Stimulated activated CD8-positive, alpha-beta memory T cell treated with anti-CD3 and anti-CD28 coated beads, Interleukin-4, amount 100 ng/mL, for 1 hour (primary cell): Measurements from ENCODE around the gene KDM2B.

Experiments used
- DNase-seq, 2 donors: peaks; one replicate each; pipeline ENCODE4 v3.0.0-alpha.2; 2020; ENCODE audit warnings: low read depth in 2 of 2, low spot score in 1 of 2

Gene KDM2B

DNA sequence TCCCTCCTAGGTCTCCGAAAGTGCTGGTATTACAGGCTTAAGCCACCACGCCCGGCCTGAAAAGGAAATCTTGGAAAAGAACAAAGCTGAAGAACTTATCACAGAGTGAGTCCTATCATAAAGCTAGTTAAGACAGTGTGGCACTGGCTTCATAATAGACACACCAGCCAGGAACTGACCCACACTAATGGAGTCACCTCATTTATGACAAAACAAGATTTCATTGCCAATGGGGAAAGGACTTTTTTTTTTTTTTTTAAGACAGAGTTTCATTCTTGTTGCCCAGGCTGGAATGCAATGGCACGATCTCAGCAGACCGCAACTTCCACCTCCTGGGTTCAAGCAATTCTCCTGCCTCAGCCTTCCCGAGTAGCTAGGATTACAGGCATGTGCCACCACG, 15.7 kb downstream of the KDM2B start:
- DNase-seq, result no peak

DNA sequence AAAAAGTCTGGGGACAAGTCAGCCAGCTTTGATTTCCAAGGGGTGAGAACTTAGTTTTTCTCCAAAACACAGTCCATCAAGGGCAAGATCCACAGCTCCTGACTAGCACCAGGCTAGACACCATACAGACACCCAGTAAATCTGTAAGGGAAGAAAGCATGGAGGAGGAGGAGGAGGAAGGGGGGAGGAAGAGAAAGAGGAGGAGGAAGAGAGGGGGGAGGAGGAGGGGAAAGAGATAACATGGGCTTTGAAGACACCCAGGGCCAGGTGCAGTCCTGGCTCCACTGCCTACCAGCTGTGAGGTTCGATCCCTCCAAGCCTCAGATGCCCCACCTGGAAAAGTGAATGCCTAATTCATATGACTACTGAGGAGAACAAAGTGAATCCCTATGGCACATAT, 18.3 kb downstream of the KDM2B start:
- DNase-seq, result no peak

DNA sequence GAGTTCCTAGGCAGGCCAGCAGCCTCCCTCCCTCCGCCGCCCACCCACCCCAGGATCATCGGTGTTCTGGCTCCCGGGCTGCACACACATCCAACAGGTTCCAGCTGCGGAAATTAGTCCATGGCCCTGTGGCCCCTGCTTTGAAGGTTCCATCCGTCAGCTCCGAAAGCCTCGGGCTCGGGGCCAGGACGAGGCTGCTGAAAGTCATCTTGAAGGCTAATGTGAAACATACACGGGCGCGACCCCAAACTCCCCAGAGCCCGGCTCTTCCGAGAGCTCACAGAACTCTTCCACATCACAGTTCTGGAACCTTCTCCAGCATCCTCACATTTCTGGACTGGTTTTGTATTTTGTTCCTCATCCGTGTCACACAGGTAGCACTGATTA, 19.8 kb downstream of the KDM2B start:
- DNase-seq, result no peak

DNA sequence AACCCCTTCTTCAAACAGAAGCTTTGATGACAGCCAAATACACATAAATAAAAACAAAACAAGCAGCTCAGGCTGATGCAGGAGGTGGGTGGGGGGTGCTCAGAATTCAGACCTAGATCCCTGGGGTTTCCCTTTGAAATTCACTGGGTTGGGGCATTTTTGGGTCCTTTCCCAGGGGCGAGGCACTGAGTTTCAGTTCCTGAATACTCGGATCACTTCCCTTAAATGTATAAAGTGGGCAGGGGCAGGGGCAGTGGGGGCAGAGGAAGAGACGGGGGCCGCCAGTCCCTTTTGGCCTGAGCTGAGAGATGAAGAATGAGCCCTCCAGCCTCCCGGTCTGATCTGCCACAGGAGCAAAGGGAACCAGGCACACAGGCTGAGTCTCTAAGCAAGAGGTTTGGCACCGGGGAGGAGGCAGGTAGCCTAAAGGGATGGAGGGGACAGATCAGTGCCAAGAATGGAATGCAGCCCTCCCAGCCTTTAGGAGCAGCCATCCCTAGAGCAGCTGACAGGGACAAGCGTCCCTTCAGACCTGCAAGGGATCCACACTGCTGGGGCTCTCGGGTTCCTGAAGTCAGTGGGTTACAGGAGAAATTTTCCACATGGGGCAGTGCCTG, 20.3 kb downstream of the KDM2B start:
- no peak for DNase-seq

DNA sequence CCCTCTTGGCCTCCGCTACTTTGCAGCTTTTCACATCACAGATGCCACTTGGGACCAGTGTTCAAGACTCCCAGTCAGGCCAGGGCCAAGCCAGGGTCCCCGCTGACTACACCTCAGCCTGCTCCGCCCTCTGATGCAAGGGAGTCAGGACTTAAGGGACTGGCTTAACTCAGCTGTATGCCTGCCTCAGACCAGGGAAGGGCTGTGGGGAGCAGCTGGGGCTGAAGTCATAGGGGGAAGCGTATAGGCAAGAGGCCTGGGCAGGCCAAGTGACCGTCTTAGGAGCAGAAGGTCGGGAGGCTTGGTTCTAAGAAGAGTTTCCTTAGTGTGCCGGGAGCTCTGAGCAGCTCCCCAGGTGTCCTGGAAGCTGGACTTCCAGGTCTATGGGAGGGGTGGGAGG, 21.9 kb downstream of the KDM2B start:
- DNase-seq, result no peak

DNA sequence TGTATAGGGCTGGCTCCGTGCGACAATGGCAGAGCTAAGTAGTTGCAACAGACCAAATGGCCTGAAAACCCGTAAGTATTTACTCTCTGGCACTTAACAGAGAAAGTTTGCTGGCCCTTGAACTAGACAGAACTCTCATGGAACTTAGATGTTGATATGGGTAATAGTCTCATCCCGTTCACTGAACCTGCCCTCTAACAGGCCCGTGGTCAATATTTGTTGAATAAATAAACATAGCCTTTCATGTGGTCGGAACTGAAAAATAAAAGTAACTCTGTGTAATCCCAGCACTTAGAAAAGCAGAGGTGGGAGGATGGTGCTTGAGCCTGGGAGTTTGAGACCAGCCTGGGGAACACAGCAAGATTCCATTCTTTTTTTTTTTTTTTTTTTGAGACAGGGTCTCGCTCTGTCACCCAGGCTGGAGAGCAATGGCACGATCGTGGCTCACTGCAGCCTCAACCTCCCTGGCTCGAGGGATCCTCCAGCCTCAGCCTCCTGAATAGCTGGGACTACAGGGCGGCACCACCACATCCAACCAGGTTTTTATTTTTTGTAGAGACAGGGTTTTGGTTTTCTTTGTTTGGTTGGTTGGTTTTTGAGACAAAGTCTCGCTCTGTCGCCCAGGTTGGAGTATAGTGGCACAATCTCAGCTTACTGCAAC, 29.7 kb downstream of the KDM2B start:
- DNase-seq, result no peak

DNA sequence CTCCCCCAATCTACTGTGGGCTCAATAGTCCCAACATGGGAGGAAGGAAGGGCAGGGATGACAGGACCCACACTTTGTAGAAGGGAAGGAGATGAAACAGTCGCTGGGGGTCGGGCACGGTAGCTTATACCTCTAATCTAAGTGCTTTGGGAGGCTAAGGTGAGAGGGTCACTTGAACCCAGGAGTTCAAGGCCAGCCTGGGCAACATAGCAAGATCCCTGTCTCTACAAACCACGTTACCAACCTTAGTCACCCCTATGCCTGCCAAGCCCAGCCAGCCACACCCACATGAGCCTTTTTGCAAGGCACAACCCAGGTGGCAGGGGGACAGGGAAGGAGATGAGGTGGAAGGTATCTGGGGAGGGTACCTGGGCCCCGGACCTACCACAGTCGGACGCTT, 31.7 kb downstream of the KDM2B start:
- no peak for DNase-seq

DNA sequence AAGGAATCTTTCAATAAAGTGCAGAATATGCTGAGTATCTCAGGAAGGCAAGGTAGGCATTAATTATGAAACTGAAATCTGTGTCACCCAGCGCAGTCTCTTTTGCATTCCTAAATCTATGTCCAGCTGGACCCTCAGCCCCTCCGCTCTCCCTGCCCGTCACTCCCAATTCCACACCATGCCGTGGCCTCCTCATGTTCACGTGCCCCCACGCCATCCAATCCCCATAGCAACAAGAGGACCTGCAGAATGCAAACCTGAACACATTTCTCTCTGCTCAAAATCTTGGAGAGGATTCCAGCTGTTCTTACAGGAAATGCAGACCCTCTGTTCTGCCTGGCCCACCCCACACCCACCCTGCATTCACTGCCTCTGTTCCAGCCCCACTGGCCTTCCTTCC, 35.3 kb downstream of the KDM2B start:
- no peak for DNase-seq

DNA sequence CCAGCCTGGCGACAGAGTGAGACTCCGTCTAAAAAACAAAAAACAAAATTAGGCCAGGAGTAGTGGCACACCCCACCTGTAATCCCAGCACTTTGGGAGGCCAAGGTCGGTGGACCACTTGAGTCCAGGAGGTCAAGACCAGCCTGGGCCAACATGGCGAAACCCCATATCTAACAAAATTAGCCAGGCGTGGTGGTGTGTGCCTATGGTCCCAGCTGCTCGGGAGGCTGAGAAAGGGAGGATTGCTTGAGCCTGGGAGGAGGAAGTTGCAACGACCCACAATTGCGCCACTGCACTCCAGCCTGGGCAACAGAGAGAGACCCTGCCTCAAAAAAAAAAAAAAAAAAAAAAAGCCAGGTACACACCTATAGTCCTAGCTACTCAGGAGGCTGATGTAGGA, 37.0 kb downstream of the KDM2B start:
- no peak for DNase-seq

DNA sequence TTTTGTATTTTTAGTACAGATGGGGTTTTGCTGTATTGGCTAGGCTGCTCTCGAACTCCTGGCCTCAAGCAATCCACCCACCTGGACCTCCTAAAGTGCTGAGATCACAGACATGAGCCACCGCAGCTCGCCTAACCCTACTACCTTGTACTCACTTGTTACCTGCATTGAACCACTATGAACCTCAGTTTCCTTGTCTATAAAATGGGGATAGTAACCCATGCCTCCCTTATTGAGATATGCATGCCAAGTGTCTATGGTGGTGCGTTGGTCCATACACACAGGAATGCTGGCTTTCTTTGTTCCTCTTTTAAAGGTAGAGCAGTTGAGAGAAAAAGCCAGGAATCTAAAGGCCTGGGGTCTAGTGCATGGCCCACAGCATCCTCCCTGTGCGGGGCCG, 40.9 kb downstream of the KDM2B start:
- DNase-seq, result no peak

DNA sequence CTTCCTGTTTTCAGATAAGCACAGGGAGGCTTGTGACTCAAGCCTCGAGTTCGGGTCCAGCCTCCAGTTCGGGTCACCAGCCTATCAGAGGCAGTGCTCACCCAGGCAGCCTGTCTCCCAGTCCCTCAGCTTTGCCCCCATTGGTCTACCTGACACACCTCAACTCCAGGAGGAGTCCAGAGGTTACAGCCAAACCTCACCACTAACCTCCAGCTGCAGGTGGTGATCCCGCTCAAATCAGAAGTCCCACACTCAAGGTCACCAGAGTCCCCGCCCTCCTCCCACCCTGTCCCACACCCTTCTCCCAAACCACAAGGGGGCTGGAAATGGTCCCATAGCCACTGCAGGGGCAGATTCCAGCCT, 42.1 kb downstream of the KDM2B start:
- DNase-seq, result no peak

DNA sequence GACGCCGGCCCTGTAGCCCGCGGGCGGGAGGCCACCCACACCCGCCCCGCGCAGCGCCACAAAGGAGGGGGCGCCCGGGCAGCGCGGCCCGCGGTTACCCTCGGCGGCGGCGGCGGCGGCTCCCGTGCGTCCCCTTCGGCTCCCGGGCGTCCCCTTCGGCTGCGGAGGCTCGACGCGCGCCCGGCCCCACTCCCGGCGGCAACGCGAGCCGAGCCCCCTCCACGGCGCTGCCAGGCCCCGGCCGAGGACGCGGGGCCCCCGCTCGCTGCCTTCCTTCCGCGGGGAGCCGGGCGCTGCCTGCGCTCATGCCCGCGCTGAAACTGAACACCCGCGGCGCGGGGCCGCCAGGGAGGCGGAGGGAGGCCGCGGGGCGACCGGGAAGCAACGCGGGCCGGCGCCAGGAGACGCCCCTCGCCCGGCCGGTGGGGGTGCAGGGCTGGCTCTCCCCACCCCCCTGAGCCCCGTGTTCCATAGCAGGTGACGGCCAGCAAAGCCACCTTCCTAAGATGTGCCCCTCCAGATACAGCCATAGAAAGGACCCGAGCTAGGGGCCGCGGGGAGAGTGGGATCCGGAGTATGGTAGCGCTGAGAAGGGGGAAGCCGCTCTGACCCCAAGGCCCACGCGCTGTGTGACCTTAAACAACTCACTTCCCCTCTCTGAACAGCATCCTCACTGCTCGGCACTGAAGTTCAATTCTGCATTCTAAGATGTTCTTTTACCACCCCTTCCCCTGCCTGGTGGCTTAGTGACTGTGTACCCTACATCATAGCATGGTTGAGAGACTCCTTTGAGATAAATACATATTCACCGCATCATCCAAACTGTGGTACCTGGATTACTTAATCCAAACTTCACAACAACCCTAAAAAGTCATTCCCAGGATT, 42.8 kb downstream of the KDM2B start:
- DNase-seq, result no peak

DNA sequence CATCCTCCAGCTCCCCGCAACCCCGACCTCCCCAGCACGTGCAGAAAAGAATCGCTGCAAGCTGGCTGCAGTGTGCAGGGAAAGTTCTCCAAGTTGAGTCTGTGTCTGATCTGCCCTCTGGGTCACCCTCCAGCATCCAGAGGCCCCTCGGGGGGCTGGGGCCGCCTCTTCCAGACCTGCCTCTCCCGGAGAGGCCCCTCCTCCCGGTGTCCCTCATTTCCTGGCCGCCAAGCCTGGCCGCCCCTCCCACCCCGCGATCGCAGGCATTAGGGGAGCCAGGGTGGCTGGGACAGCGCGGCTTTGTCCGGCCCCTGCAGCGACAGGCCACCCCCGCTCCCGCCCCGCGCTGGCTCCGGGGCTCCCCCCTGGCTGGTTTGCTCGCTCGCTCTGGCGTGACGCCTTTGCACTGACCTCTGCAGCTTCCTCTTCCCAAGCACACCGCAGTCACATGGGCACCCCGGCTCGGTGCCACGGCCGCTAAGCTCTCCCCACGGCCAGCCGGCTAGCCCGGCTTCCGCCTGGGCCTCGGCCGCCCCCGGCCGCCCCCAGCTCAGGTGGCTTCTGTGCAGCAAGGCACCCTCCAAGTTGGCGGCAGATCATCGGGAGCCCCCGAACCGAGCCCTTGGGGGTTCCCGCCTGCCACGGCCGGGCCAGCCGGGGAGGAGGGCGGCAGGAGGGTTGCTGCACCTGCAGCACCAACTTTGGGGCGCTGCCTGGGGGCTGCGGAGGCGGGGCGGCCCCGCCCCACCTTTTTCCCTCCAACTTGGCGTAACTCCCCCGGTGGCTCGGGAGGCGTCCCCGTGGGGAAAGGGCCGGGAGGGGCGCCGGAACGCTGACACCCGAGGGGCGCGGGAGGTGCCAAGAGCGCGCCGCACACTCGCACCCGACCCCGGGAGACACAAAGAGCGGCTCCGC, 43.7 kb downstream of the KDM2B start:
- no peak for DNase-seq

DNA sequence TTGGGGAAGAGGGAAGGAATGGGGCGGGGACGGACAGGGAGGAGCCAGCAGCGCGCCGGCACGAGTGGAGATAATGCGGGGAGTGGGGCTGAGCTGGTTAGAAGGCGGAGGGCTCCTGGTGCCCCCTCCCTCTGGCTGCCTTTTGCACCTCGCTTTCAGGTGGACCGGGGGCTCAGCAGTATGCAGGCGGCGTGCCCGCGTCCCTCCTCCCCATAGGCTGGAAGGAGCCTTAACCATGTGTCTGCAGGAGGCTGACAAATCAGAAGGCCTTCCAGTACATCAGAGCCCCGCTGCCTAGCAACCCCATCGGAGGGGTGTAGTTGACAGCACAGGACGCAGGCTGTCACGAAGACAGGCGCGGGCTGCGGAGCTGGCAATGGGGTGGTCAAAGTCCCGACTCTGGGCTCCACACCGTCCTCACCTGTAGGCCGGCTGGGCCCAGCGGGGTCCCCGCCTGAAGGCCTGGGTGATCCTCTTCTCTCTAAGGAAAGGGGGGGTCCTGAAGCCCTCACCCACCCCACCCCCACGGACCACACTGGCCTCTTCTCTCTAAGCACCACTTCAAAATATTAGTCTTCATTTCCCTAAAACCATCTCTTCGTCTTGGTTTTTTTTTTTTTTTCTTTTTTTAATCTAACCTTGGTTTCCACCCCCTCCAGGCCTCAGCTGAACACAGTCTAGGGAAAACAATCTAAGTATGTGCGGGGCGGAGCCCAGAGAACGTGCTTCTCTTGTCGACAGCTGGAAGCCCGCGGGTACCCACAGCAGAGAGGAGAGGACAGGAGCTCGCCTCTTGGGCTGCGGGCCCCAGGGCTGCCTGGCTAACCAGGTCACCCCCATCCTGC, 44.5 kb downstream of the KDM2B start:
- DNase-seq, result peak in 1 of 2 donors; percentile 49

DNA sequence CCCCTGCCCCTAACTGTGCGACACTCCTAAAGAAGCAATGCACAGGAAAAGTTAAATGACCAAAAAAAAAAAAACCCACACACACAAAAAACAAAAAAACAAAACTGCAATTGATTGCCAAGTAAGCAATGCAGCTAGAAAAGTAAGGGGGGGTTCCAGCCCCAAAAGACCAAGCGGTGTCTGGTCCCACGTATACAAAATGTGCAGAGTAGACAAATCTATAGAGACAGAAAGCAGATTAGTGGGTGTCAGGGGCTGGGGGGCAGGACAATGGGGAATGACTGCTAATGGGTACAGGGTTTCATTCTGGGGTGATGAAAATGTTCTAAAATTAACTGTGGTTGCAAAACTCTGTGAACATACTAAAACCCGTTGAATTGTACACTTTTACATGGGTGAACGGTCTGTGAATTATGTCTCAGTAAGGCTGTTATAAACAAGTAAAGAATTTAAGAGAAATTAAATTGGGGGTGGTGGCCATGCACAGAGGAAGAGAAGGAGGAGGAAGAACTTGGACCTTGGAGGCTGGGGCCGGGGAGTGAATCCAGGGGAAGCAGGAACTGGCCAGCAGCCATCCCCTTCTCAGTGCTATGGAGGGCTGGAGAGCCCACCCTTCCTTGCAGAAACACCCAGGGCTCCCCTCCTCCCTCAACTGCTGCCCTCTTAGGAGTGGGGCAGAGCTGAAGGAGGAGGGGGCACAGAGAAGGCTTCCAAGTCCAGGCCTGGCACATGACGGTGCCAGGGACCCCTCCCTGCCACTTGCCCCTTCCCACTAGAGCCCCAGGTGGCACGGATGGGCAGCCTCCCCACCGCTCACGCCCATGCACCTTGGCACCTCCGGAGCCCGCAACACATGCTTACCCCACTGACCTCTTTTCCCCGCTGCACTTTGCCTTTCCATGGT, 45.4 kb downstream of the KDM2B start:
- no peak for DNase-seq

DNA sequence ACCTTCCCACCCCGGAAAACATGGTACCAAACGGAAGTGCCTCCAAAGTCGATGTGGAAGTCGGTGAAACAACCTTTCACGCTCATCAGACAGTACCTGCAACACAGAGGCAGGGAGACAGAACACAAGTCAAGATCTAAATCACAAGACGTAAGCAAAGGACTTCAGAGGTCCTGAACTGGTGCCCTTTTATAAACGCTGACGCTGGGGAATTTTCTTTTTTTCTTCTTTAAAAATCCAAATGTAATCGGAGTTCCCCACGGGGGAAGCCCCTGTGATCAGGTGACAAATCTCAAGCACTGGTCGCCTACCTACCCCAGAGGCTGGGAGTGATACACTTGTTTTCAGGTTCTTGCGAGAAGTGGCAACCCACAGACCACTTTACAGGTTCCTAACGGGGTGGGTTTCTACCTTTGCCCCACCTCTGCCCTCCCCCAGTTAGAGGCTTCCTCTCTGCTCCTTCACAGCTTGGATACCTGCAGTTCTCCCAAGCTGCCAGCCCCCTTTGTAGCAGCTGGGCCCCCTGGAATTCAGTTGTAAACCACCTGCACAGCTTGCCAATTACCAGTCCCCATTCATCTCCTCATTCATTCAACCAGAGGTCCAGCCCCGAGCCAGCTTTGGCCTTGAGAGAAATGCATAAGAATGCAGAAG, 46.2 kb downstream of the KDM2B start:
- DNase-seq, result peak in 1 of 2 donors; percentile 40

DNA sequence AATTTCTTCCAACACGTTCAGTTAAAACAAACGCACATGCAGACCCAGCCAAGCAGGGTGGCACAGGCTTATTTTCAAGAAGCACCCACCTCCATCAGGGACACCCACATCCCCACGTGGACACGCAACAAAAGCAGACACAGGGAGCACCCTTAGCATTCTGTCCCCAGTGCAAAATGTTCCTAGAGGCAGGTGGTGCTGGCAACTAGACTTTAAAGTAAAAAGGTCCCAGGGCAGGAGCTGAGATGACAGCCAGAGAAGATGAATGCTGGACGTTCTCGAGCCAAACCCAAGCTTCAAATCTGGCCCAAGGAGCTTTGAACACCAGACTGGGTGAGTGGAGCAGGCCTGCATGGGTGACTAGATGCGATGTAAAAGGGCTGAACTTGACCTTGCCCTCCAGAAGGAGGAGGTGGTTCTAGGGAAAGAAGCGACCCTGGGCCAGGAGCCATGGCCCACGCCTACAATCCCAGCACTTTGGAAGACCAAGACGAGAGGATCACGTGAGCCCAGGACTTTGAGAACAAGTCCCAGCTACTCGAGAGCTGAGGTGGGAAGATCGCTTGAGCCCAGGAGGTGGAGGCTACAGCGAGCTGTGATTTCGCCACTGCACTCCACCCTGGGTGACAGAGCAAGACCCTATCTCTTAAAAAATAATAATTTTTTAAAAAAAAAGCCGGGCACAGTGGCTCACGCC, 47.3 kb downstream of the KDM2B start:
- no peak for DNase-seq
